H1 (cell line): ENCODE data around the gene MORC2. TPM values are rescaled to one million over a fixed set of nuclear protein-coding genes. Genes with fewer than 3 reads are reported as not detected.
A peak's percentile ranks its signal among the peaks of the same experiment; 100 is the strongest.

Experiments used
- CTCF ChIA-PET: fragments of 300-600 bp; sonication (Branson Sonifier 250); formaldehyde crosslinking; loops from one replicate; lab custom pipeline; 2021; ENCODE audit not compliant: partially characterized antibody; lab: Charles Lee
- POLR2A ChIA-PET: fragments of 300-600 bp; sonication (Branson Sonifier 250); formaldehyde crosslinking; loops from one replicate; lab custom pipeline; 2021; ENCODE audit warnings: inconsistent platforms; ENCODE audit not compliant: partially characterized antibody; lab: Charles Lee
- DNase-seq, 2 experiments: peaks; one replicate each; pipeline versions ENCODE4 v3.0.0 to v3.0.0-alpha.2; 2010 to 2022; ENCODE audit warnings: low spot score in 2 of 2, low read depth in 1 of 2, mixed read lengths in 1 of 2
- FAIRE-seq: peaks from 2 replicates; lab custom pipeline; 2011; peaks lifted over from hg19 to GRCh38; lab: Jason Lieb, UNC
- H2AFZ ChIP-seq: 2 replicates; pipeline ENCODE4 v1.8.1; 2012; ENCODE audit warnings: low read length, inconsistent platforms
- H2AK5ac ChIP-seq: 2 replicates; pipeline ENCODE4 v1.6.1; 2013; ENCODE audit warnings: low read depth, low read length
- H2BK120ac ChIP-seq: replicated peaks from 2 replicates; pipeline ENCODE3; 2013; ENCODE audit warnings: low read depth, low read length, inconsistent platforms
- H2BK12ac ChIP-seq: 2 replicates; pipeline ENCODE4 v1.6.1; 2013; ENCODE audit warnings: low read depth, low read length
- H2BK15ac ChIP-seq: 2 replicates; pipeline ENCODE4 v1.6.1; 2013; ENCODE audit warnings: low read length
- H2BK20ac ChIP-seq: 2 replicates; pipeline ENCODE4 v1.6.1; 2013; ENCODE audit warnings: low read length
- H2BK5ac ChIP-seq: 2 replicates; pipeline ENCODE4 v1.6.1; 2013; ENCODE audit warnings: low read depth, low read length
- H3K14ac ChIP-seq: 2 replicates; pipeline ENCODE4 v1.6.1; 2013; ENCODE audit warnings: inconsistent platforms; ENCODE audit not compliant: insufficient read length
- H3K18ac ChIP-seq: 2 replicates; pipeline ENCODE4 v1.6.1; 2013; ENCODE audit warnings: low read length; ENCODE audit errors: extremely low read depth
- H3K23ac ChIP-seq: 2 replicates; pipeline ENCODE4 v1.6.1; 2013; ENCODE audit warnings: inconsistent platforms; ENCODE audit not compliant: insufficient read length
- H3K23me2 ChIP-seq: 2 replicates; pipeline ENCODE4 v1.6.1; 2013; ENCODE audit warnings: low read depth, low read length
- H3K27ac ChIP-seq: 2 replicates; pipeline ENCODE4 v1.6.1; 2011; ENCODE audit warnings: low read depth, low read length, inconsistent platforms
- H3K27me3 ChIP-seq, 4 experiments: replicated peaks in 1 of 4; 1 replicate in 1 of 4; 2 replicates in 3 of 4; pipeline versions ENCODE4 v1.6.1 to v1.8.1; 2011 to 2013; ENCODE audit warnings: low read length in 3 of 4, mild to moderate bottlenecking in 3 of 4, inconsistent platforms in 2 of 4, mixed read lengths in 2 of 4, moderate library complexity in 1 of 4; ENCODE audit not compliant: control insufficient read depth in 3 of 4, insufficient read depth in 3 of 4; ENCODE audit errors: extremely low read depth in 1 of 4
- H3K36me3 ChIP-seq, 4 experiments: 2 replicates each; pipeline versions ENCODE4 v1.6.1 to v1.8.1; 2011 to 2013; ENCODE audit warnings: mild to moderate bottlenecking in 4 of 4, low read length in 3 of 4, moderate library complexity in 2 of 4, control low read depth in 1 of 4, inconsistent platforms in 1 of 4; ENCODE audit not compliant: insufficient read depth in 4 of 4, control insufficient read depth in 2 of 4
- H3K4ac ChIP-seq: replicated peaks from 2 replicates; pipeline ENCODE3; 2013; ENCODE audit warnings: low read length, low read depth, mixed read lengths, inconsistent platforms; ENCODE audit not compliant: insufficient read length
- H3K4me1 ChIP-seq, 4 experiments: replicated peaks in 1 of 4; 1 replicate in 1 of 4; 2 replicates in 3 of 4; pipeline versions ENCODE4 v1.6.1 to v1.8.1; 2011 to 2013; ENCODE audit warnings: low read length in 3 of 4, inconsistent platforms in 2 of 4, mixed read lengths in 1 of 4; ENCODE audit not compliant: insufficient read depth in 4 of 4, control insufficient read depth in 3 of 4
- H3K4me2 ChIP-seq, 2 experiments: 2 replicates each; pipeline versions ENCODE4 v1.6.1 to v1.8.1; 2011 to 2013; ENCODE audit warnings: low read depth in 2 of 2, low read length in 2 of 2, control low read depth in 1 of 2, inconsistent platforms in 1 of 2, mild to moderate bottlenecking in 1 of 2; ENCODE audit not compliant: insufficient read depth in 1 of 2
- H3K4me3 ChIP-seq, 4 experiments: fragments of 200-600, 300-600 bp in 1 of 4; sonication (generic), shearing (Covaris generic), sonication (Bioruptor Twin) in 1 of 4; 2 replicates each; pipeline versions ENCODE4 v1.5.1 to v1.8.1; 2011 to 2016; ENCODE audit warnings: low read length in 4 of 4, low read depth in 3 of 4, control low read depth in 2 of 4, inconsistent platforms in 2 of 4, mild to moderate bottlenecking in 2 of 4, mixed read lengths in 1 of 4, moderate library complexity in 1 of 4; ENCODE audit not compliant: insufficient read depth in 2 of 4; ENCODE audit errors: extremely low read depth in 1 of 4
- H3K56ac ChIP-seq: replicated peaks from 2 replicates; pipeline ENCODE3; 2013; ENCODE audit warnings: low read depth, mild to moderate bottlenecking, mixed read lengths, low read length, inconsistent platforms; ENCODE audit not compliant: insufficient read length
- H3K79me1 ChIP-seq: 2 replicates; pipeline ENCODE4 v1.6.1; 2013; ENCODE audit warnings: low read depth, low read length, control low read depth
- H3K79me2 ChIP-seq, 2 experiments: 2 replicates each; pipeline versions ENCODE4 v1.6.1 to v1.8.1; 2012 to 2013; ENCODE audit warnings: low read length in 2 of 2, mild to moderate bottlenecking in 2 of 2, inconsistent platforms in 1 of 2; ENCODE audit not compliant: insufficient read depth in 2 of 2, control insufficient read depth in 1 of 2
- H3K9ac ChIP-seq, 4 experiments: replicated peaks in 1 of 4; 1 replicate in 1 of 4; 2 replicates in 3 of 4; pipeline versions ENCODE4 v1.6.1 to v1.8.1; 2011 to 2013; ENCODE audit warnings: low read depth in 3 of 4, low read length in 3 of 4, control low read depth in 2 of 4, mild to moderate bottlenecking in 2 of 4, moderate library complexity in 2 of 4, inconsistent platforms in 1 of 4; ENCODE audit errors: extremely low read depth in 1 of 4
- H3K9me3 ChIP-seq, 2 experiments: 2 replicates each; pipeline versions ENCODE4 v1.6.1 to v1.8.1; 2012 to 2013; ENCODE audit warnings: mild to moderate bottlenecking in 2 of 2, moderate library complexity in 2 of 2, control low read depth in 1 of 2, inconsistent platforms in 1 of 2, low read depth in 1 of 2, low read length in 1 of 2, mixed read lengths in 1 of 2; ENCODE audit not compliant: insufficient read depth in 2 of 2
- H4K20me1 ChIP-seq, 2 experiments: replicated peaks in 1 of 2; 2 replicates each; pipeline versions ENCODE3 to v1.8.1; 2011 to 2013; ENCODE audit warnings: inconsistent platforms in 2 of 2, low read length in 2 of 2, mild to moderate bottlenecking in 1 of 2; ENCODE audit not compliant: insufficient read depth in 2 of 2, control insufficient read depth in 1 of 2
- H4K5ac ChIP-seq: 2 replicates; pipeline ENCODE4 v1.6.1; 2013; ENCODE audit warnings: low read length, low read depth, mixed read lengths, inconsistent platforms; ENCODE audit not compliant: insufficient read length
- H4K8ac ChIP-seq: 2 replicates; pipeline ENCODE4 v1.8.0; 2013; ENCODE audit warnings: mild to moderate bottlenecking, moderate library complexity, low read length, inconsistent platforms; ENCODE audit not compliant: insufficient read depth; ENCODE audit errors: extremely low read depth
- H4K91ac ChIP-seq: replicated peaks from 2 replicates; pipeline ENCODE3; 2013; ENCODE audit warnings: low read length, mixed read lengths, inconsistent platforms; ENCODE audit not compliant: insufficient read length
- RFX5 ChIP-seq: IDR thresholded peaks from 2 replicates; pipeline ENCODE4 v1.6.1; 2011; ENCODE audit warnings: low read depth, low read length, improper control_type of control experiment, borderline replicate concordance
- WGBS, 2 experiments: shearing (Covaris generic) in 1 of 2; methylation state at CpG; one replicate each; pipeline versions ENCODE4 v1.1.6 to v1.1.7; 2013 to 2015; ENCODE audit warnings: low lambda C conversion rate in 2 of 2, mixed read lengths in 2 of 2, inconsistent platforms in 1 of 2, low coverage in 1 of 2, missing lambda C conversion rate in 1 of 2; ENCODE audit not compliant: insufficient replicate concordance in 2 of 2, insufficient coverage in 1 of 2, insufficient read length in 1 of 2; ENCODE audit errors: extremely low coverage in 1 of 2, missing lambda C conversion rate in 1 of 2; 5-methylcytosine and 5-hydroxymethylcytosine counted together
- polyA plus RNA-seq, 7 experiments: library from polyadenylated mRNA; depleted of rRNA in 3 of 7; stranded (reverse) in 5 of 7; unstranded in 2 of 7; fragments of >200 nt in 5 of 7; fragments of 200-250 nt in 2 of 7; gene quantifications; 1 replicate in 5 of 7; 2 replicates in 1 of 7; 4 replicates in 1 of 7; pipeline versions ENCODE4 v1.2.1 to v1.2.3, GENCODE V29; 2011 to 2013; ENCODE audit warnings: missing spikeins in 2 of 7, mixed read lengths in 2 of 7
- total RNA-seq: library from RNA; stranded (reverse); fragmentation: NEBNext Ultra II Directional; extraction: Animal tissue kit (Norgen Biotek cat#: 25700); gene quantifications from 2 replicates; pipeline ENCODE4 v1.2.1, GENCODE V29; 2021

The MORC2 gene
- total and polyA plus RNA-seq, 2 of the 8 experiments (the other 6 are each of a cell fraction or from before 2014, with no cell fraction given) = 15.4 to 68.0 TPM

- Histone ChIP-seq H4K91ac (no peak overlapping the region), H3K27me3 (no peaks in the 10 kb centered on the region), H3K4ac (no peak overlapping the region), H3K9me3 (no peaks in the 10 kb centered on the region), H2BK5ac (no peak overlapping the region), H2BK20ac (no peak overlapping the region), H2AFZ (no peak overlapping the region), H3K79me2 (no peaks in the 10 kb centered on the region), H3K4me2 (no peak overlapping the region), H3K9ac (no peak overlapping the region), H3K23ac (no peak overlapping the region), H4K8ac (peak overlapping the region; percentile 71), H3K27ac (no peak overlapping the region), H2AK5ac (no peak overlapping the region), H4K20me1 (peaks cover 0 to 1% of the 10 kb centered on the region in 2 experiments), H3K4me1 (peaks cover 0 to 7% (median 3%) of the 10 kb centered on the region in 4 experiments; a peak in 4 of 7 replicates), H2BK12ac (no peak overlapping the region), H3K14ac (no peak overlapping the region), H3K18ac (no peak overlapping the region), H2BK15ac (no peak overlapping the region), H3K4me3 (no peak overlapping the region), H3K36me3 (no peaks in the 10 kb centered on the region), H3K79me1 (no peaks in the 10 kb centered on the region), H2BK120ac (no peak overlapping the region), H3K23me2 (no peaks in the 10 kb centered on the region), H3K56ac (no peak overlapping the region), H4K5ac (no peak overlapping the region)
- POLR2A ChIA-PET = no interaction called here
- CTCF ChIA-PET = interaction anchor here (0.6 to 10.8 kb wide), 4 partner anchors 12 to 237 kb away, joined by 4 to 73 read pairs (median 4); no protein-coding TSS in a partner anchor
- TF ChIP-seq RFX5 = no peak
- 90% methylated on average over 16 of the region's 16 CpGs; no CpG with 5 or more reads in 1 of the 2 experiments for WGBS, 2 experiments
- DNase-seq (no peak), FAIRE-seq (no peak)
Observed at GRCh38 chr22:30878516-30879414, 89.8 kb downstream of the MORC2 start.
